GM12872 (cell line): ENCODE measurements around the gene ABCD3.

Experiments used
- TF ChIP-seq, protein P1 (sequence below): IDR thresholded peaks from 3 replicates; pipeline ENCODE4 v1.5.1; 2011; ENCODE audit warnings: low read depth, mild to moderate bottlenecking, low read length, moderate library complexity; ENCODE audit not compliant: insufficient read depth

The ABCD3 gene

DNA sequence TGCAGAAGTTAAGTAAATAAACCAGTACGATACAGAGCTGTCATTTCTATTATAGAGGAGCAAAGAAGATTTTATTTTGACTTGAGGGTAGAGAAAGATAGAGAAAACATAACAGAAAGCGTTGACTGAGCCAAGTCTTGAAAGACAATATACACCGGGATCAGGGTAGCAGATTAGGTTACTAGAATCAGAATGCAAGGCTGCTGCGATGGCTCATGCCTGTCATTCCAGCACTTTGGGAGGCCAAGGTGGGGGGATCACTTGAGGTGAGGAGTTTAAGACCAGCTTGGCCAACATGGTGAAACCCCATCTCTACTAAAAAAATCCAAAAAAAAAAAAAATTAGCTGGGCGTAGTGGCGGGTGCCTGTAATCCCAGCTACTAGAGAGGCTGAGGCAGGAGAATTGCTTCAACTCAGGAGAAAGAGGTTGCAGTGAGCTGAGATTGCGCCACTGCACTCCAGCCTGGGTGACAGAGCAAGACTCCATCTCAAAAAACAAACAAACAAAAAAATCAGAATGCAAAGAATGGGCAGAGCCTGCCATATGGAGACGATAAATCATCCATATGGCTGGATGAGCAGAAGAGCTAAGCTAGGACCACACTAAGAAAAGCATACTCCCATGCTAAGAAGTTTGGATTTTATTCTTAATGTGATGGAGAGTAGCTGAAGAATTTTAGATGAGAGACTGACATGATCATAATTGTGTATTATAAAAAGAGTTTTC lies 9.9 kb upstream of the ABCD3 start:
- TF ChIP-seq, protein P1, sequence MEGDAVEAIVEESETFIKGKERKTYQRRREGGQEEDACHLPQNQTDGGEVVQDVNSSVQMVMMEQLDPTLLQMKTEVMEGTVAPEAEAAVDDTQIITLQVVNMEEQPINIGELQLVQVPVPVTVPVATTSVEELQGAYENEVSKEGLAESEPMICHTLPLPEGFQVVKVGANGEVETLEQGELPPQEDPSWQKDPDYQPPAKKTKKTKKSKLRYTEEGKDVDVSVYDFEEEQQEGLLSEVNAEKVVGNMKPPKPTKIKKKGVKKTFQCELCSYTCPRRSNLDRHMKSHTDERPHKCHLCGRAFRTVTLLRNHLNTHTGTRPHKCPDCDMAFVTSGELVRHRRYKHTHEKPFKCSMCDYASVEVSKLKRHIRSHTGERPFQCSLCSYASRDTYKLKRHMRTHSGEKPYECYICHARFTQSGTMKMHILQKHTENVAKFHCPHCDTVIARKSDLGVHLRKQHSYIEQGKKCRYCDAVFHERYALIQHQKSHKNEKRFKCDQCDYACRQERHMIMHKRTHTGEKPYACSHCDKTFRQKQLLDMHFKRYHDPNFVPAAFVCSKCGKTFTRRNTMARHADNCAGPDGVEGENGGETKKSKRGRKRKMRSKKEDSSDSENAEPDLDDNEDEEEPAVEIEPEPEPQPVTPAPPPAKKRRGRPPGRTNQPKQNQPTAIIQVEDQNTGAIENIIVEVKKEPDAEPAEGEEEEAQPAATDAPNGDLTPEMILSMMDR = no peak

GRCh38 chr1:94411237-94411636 lies 7.0 kb upstream of the ABCD3 start:
- TF ChIP-seq, protein P1 = no peak

DNA sequence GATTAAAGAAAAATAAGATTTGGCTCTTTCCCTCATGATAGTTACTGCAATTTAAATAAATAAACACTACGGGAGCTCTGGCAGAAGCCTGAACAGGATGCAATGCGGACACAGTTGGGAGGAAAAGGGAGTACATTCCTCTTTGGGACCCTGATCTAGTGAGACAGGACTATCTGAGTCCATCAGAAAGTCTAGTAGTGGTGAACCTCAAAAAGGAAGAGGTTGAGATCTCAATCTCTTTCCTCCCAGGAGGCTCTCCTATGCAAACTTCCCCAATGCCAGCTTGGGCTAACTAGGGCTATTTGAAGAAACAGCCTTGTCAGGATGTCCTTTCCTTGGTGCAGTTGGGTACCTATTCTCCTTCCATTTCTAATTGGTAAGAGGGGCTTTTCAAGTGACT lies 4.9 kb upstream of the ABCD3 start:
- TF ChIP-seq, protein P1 = no peak

DNA sequence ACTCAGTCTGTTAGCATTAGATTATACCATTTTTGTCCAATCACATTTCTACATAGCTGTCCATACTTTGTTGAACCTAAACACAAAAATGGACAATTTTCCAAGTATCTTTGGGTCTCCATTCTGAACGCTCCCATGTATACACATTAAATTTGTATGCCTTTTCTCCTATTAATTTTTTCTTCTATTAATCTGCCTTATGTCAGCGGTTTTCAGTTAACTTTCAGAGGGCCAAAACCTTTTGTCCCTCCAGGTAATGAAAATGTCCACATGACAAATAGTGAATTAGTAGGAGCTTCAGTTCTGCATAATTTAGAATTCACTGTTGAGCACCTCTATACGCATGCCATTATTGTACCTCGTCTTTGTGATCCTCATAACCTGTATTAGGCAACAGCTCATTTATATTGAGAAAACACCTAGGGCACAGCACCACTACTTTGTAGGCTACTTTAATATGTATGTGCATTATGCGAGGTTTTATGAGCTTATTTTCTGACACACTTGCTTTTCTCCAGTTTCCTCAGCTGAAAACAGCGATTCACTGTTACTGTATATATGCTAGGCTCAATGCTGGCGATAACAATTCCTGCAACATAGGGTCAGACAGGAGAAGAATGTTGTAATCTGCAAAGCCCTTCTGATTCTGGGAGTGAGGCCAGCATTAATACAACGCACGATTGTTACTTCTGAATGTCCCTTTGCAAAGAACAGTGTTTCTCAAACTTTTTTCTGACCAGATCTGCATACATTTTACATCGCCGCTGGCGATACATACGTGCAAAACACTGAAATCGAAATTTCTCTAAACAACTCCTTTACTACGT lies 1.1 kb upstream of the ABCD3 start:
- TF ChIP-seq, protein P1 = no peak

DNA sequence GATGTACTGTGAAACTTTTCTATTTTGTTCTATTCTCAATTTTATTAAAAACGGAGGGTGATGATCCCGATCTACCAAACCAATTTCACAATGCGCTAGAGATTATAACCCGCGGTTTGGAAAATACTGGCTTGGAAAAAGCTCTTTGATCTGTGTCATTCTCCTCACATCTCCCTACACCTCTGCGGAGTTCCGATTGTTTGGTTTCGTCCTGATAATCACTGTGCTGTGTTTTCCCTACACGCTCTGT lies 536 bp upstream of the ABCD3 start:
- TF ChIP-seq, protein P1 = no peak

- TF ChIP-seq, protein P1 = no peak
Observed at GRCh38 chr1:94418664-94419655, 771 bp downstream of the ABCD3 start.
